ENCODE data around the gene GAPDHS. TPM values are rescaled to one million over a fixed set of nuclear protein-coding genes. Genes with fewer than 3 reads are reported as not detected.

The GAPDHS gene
- not detected in 2 replicates for total RNA-seq

DNA sequence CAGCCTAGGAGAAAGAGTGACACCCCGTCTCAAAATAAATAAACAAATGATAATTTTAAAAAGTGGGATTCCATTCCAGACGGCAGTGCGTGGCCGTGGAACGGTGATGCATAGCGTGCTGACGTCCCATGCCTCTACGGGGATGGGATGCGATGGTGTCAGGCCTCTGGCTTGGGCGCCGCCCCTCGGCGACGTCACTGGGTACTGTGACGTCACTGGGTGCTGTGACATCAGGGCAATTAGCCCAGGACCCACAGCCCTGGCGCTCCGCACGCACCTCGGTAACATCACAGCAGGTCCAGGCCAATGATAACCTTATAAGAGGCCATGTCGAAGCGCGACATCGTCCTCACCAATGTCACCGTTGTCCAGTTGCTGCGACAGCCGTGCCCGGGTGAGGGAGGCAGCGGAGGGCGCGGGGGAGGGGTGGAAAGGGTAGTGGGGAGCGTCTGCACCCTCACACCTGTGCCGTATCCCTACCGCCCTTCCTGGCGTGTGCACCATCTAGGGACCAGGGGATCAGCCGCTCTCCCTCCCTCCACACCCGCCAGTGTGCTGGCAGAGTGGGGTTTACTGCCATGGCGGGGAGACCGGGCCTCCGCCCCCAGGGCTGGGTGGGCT, at the start of gene GAPDHS:
Gene GAPDHS (plus strand): TSS at position 256 of the 621 bp plus-strand sequence. CDS start 72 bp downstream, at position 328.

DNA sequence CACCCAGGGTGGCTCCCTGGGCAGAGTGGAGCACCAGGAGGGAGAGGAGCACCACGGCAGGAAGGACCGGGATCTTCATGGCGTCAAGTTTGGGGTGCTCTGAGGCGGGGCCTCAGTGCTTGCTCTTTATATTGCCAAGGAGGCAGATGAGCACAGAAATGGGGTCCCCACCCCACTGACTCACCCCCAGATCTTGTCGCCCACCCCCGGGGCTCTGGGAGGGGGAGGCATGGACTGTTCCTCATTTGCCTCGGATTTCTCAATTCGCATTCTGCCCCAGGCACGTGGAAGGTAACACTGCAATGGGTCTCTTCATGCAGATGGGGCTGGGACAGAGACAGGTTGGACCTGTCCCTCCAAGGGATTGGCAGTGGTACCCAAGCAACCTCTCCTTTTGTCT, 42.9 kb upstream of the GAPDHS start, which contains the start of gene KRTDAP:
Gene KRTDAP (minus strand): TSS at position 101 of the 400 bp plus-strand sequence. CDS start 22 bp downstream, at position 79.

DNA sequence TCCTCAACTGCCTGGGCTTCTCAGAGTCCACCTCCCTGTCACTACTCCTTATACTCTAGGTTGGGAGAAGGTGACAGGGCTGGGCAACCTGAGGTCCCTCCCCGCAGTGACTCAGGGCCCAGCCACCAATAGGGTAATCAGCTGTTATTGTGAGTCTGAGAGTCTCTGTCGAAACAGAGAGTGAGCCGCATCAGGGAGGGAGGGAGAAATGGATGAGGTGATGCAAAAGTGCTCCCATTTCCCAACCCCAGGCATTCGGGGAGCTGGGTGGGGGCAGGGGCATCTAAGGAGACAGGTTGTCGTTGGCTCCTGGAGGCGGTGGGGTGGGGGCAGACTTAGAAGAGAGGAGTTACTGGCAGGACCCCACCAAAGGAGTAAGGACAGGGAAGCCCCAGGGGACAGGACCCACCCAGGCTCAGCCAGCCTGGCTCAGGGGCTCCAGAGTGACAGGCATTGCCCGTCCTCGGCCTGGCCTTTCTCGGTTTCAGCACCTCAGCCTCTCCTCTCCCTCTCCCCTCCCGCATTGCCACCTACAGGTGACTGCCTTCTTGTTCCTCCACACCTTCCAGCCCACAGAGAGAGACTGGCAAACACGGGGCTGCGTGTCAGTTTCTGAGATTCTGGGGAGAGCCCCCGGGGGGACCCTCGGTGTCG, 19.5 kb upstream of the GAPDHS start, which contains the start of gene DMKN:
Gene DMKN (minus strand): TSS at position 22 of the 654 bp plus-strand sequence. CDS start 174 bp downstream, outside the sequence.

DNA sequence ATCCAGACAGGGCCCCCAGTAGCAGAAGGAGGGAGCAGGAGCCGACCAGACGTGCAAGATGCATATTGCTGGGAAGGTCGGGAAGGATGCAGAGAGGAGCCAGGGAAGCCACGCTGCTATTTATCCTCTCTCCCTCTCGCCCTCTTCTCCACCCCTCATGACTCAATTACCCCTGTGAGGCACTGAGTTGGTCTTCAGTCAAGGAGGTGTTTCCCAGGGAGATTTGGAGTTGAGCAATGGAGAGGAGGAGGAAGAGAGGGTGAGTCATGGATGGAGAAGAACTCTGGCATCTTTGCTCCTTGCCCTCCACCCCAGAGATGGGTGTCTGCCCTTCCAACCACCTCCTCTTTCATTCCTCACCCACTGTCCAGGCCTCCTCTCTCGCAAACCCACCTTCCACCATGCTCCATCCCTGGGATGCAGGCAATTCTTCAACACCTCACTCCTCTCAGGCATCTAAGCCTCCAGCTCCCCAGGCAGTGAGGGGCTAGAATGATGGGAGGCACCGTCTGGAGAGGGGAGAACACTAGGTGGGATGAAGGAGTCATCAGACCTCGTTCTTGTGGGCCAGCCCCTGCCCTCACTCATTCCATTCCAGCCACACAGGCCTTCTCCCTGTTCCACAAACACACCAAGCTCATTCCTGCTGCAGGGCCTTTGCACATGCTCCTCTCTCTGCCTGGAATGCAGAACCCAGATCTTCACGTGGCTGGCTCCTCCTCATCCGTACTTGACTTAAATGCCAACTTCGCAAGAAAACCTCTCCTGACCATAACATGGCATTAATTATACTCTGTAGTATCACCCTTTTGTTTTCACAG, 4.8 kb upstream of the GAPDHS start, which contains the start of gene SBSN:
Gene SBSN (minus strand): TSS at position 94 of the 821 bp plus-strand sequence. CDS start 30 bp downstream, at position 64.

DNA sequence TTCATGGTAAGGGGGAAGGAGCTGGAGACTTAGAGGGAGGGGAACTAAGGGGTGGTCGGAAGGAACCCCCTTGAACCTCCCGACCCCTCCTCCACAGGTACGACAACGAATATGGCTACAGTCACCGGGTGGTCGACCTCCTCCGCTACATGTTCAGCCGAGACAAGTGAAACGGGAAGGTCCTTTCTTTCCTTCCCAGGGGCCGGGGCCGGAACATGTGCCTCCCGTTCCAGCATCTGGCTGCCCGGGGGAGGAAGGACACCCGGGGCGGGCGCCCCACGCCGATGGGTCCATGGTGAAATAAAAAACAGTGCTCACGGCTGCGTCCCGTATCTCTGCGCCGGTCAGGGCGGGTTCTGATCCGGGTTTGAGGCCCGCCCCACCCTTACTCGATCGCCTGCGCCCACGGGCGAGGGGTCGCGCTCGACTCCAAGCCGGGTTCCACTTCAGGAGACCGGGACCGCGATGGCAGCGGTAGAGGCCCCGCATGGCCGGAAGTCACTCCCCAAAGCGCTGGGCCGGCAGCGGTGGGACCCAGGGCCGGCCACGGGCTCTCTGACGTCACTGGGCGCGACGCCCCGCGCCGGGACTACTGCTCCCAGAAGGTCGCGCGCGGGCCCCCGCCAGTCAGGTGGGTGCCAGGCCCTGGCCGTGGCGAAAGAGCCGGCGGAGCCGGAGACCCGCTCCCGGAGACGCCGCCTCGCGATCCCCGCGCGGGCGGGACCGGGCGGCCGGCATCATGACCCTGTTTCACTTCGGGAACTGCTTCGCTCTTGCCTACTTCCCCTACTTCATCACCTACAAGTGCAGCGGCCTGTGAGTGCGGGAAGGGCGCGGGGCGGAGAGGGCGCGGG, 12.0 kb downstream of the GAPDHS start, which contains the start of gene TMEM147:
Gene TMEM147 (plus strand): TSS at position 626 of the 854 bp plus-strand sequence. CDS start 114 bp downstream, at position 740.

DNA sequence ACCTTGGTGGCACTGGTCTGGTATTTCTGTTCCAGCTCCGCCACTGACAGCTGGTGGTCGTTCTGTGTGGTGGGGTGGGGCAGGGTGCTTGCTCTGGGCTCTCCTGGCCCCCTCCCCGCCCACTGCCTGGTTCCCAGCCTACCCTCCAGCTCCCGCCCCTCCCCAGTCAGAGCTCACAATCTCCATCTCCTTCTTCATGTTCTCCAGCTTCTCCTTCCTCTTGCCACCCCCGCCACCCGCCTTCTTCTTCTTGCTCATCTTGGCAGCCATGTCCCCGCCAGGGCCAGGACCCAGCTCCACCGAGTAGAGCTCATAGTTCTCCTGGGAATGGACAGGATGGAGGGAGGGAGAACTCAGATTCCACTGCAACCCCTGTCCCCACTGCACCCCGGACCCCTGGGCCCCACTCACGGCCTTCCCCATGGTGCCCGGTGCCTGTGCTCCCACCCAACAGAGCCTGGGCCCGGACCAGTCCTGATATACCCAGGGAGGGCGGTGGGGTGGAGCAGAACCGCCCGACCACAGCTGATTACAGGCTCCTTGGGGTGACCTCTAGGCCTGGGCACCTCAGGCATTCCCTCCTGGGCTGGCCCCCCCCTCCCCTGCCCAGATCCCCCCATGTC, 30.1 kb downstream of the GAPDHS start, which contains the start of gene ATP4A:
Gene ATP4A (minus strand): TSS at position 452 of the 623 bp plus-strand sequence. CDS start 29 bp downstream, at position 423.

DNA sequence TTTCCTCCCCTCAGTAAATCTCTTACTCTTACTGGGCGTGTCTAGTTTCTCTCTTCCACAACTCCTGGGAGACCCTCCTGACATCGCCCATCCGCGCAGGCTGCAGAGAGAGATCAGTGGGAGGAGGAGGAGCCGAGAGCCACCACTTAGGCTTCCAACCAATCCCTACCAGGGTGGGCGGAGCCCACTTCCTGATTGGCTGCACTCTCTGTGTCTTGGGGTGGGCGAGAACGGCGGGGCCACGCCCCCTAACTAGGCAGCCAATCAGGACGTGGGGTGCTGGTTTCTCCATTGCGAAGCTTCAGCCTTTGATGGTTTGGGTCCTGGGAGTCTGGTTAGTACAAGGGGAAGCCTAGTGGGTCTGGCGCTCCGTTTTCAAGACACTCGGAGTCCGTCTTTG, 52.6 kb downstream of the GAPDHS start, which contains the start of gene PMIS2:
Gene PMIS2 (plus strand): TSS at position 326 of the 400 bp plus-strand sequence. CDS start 87 bp downstream, outside the sequence.

Other genes with a start within 250 kb of the GAPDHS start
- 0.96 TPM in 1 of 2 replicates, not detected in the other for gene MAG, start 241.3 kb upstream of the GAPDHS start, total RNA-seq
- gene CD22, start 204.3 kb upstream of the GAPDHS start, total RNA-seq = 0.96 and 1.7 TPM in 2 replicates
- gene FFAR1, start 185.6 kb upstream of the GAPDHS start, total RNA-seq = not detected in 2 replicates
- gene FFAR3, start 175.0 kb upstream of the GAPDHS start, total RNA-seq = not detected in 2 replicates
- not detected in 2 replicates for gene GPR42, start 162.4 kb upstream of the GAPDHS start, total RNA-seq
- gene FFAR2, start 85.2 kb upstream of the GAPDHS start, total RNA-seq = not detected in 2 replicates
- gene KRTDAP, start 43.0 kb upstream of the GAPDHS start, total RNA-seq = not detected in 2 replicates
- 0.77 and 2.5 TPM in 2 replicates for gene DMKN, start 19.8 kb upstream of the GAPDHS start, total RNA-seq
- 0.19 and 2.0 TPM in 2 replicates for gene SBSN, start 5.1 kb upstream of the GAPDHS start, total RNA-seq
- 83.2 and 98.7 TPM in 2 replicates for gene TMEM147, start 12.2 kb downstream of the GAPDHS start, total RNA-seq
- not detected in 2 replicates for gene ATP4A, start 30.2 kb downstream of the GAPDHS start, total RNA-seq
- gene PMIS2, start 52.7 kb downstream of the GAPDHS start, total RNA-seq = not detected in 2 replicates
- 4.8 and 11.1 TPM in 2 replicates for gene HAUS5, start 79.3 kb downstream of the GAPDHS start, total RNA-seq
- gene RBM42, start 95.6 kb downstream of the GAPDHS start, total RNA-seq = 26.2 and 58.3 TPM in 2 replicates
- 0.19 and 0.28 TPM in 2 replicates for gene ETV2, start 108.3 kb downstream of the GAPDHS start, total RNA-seq
- gene COX6B1, start 114.9 kb downstream of the GAPDHS start, total RNA-seq = 282 and 447 TPM in 2 replicates
- under 0.01 TPM in 1 of 2 replicates, not detected in the other for gene UPK1A, start 133.1 kb downstream of the GAPDHS start, total RNA-seq
- gene ZBTB32, start 171.1 kb downstream of the GAPDHS start, total RNA-seq = not detected in 2 replicates
- 2.5 and 3.3 TPM in 2 replicates for gene KMT2B, start 184.5 kb downstream of the GAPDHS start, total RNA-seq
- gene IGFLR1, start 209.0 kb downstream of the GAPDHS start, total RNA-seq = 0.56 and 1.3 TPM in 2 replicates
- 7.3 and 7.9 TPM in 2 replicates for gene U2AF1L4, start 212.0 kb downstream of the GAPDHS start, total RNA-seq
- 15.1 and 17.5 TPM in 2 replicates for gene PSENEN, start 212.2 kb downstream of the GAPDHS start, total RNA-seq
- gene LIN37, start 215.1 kb downstream of the GAPDHS start, total RNA-seq = 10.5 and 11.0 TPM in 2 replicates
- 36.4 and 96.1 TPM in 2 replicates for gene HSPB6, start 223.6 kb downstream of the GAPDHS start, total RNA-seq
- gene PROSER3, start 224.7 kb downstream of the GAPDHS start, total RNA-seq = 2.8 and 4.0 TPM in 2 replicates
- 1.7 and 2.9 TPM in 2 replicates for gene ARHGAP33, start 242.1 kb downstream of the GAPDHS start, total RNA-seq

Data from regular cardiac myocyte (primary cell).